Caco-2 (cell line): ENCODE data around the gene PSEN1. TPM values are rescaled to one million over a fixed set of nuclear protein-coding genes. Genes with fewer than 3 reads are reported as not detected.

Source experiments
- BruUV-seq: library from RNA; stranded (reverse); fragments of 400-500 nt; replicated peaks from 2 replicates; lab custom pipeline; 2021; lab: Mats Ljungman, UMichigan
- CTCF ChIA-PET: fragments of 300-600 bp; sonication (Branson Sonifier 250); formaldehyde crosslinking; loops from one replicate; lab custom pipeline; 2022; ENCODE audit warnings: antibody characterized with exemption; lab: Charles Lee
- POLR2A ChIA-PET: fragments of 300-600 bp; sonication (Branson Sonifier 250); formaldehyde crosslinking; loops from one replicate; lab custom pipeline; 2022; ENCODE audit warnings: antibody characterized with exemption; lab: Charles Lee
- DNase-seq, 2 experiments: peaks; one replicate each; pipeline versions ENCODE4 v3.0.0 to v3.0.0-alpha.2; 2020 to 2022
- H3K27me3 ChIP-seq: replicated peaks from 2 replicates; pipeline ENCODE4 v1.6.0; 2011; ENCODE audit warnings: low read length; ENCODE audit not compliant: control insufficient read depth, insufficient read depth
- H3K36me3 ChIP-seq: 2 replicates; pipeline ENCODE4 v1.5.1; 2011; ENCODE audit warnings: low read length; ENCODE audit not compliant: control insufficient read depth, insufficient read depth
- H3K4me1 ChIP-seq: fragments of 250-450 bp; sonication (Bioruptor Pico); 2 replicates; pipeline ENCODE4 v1.5.1; 2020; ENCODE audit warnings: mild to moderate bottlenecking
- H3K4me3 ChIP-seq: 2 replicates; pipeline ENCODE4 v1.5.1; 2011; ENCODE audit warnings: low read depth, mild to moderate bottlenecking, control low read depth, low read length
- H3K9me3 ChIP-seq: fragments of 250-450 bp; sonication (Bioruptor Pico); 2 replicates; pipeline ENCODE4 v1.5.1; 2020; ENCODE audit warnings: mild to moderate bottlenecking, moderate library complexity
- H3K27ac Mint-ChIP-seq: one replicate; pipeline ENCODE4 v1.8.0; 2022; ENCODE audit warnings: mixed read lengths; ENCODE audit not compliant: unreplicated experiment
- H3K27me3 Mint-ChIP-seq: one replicate; pipeline ENCODE4 v1.8.0; 2022; ENCODE audit warnings: mixed read lengths; ENCODE audit not compliant: insufficient read depth, unreplicated experiment
- H3K36me3 Mint-ChIP-seq: one replicate; pipeline ENCODE4 v1.8.0; 2022; ENCODE audit warnings: mild to moderate bottlenecking, mixed read lengths; ENCODE audit not compliant: insufficient read depth, unreplicated experiment
- H3K4me1 Mint-ChIP-seq: one replicate; pipeline ENCODE4 v1.8.0; 2022; ENCODE audit warnings: low read depth, mixed read lengths; ENCODE audit not compliant: unreplicated experiment
- H3K4me3 Mint-ChIP-seq: one replicate; pipeline ENCODE4 v1.8.0; 2022; ENCODE audit warnings: mild to moderate bottlenecking, moderate library complexity, mixed read lengths; ENCODE audit not compliant: unreplicated experiment
- H3K9me3 Mint-ChIP-seq: one replicate; pipeline ENCODE4 v1.8.0; 2022; ENCODE audit warnings: mixed read lengths; ENCODE audit not compliant: unreplicated experiment
- intact Hi-C: fragments of 100-400 bp; cut with micrococcal nuclease; formaldehyde crosslinking; loops from one replicate; pipeline ENCODE4 v1.10.0; 2022; ENCODE audit not compliant: unreplicated experiment
- total RNA-seq: library from RNA; stranded (reverse); gene quantifications from 2 replicates; pipeline ENCODE4 v1.2.3, GENCODE V29; 2022
- TF ChIP-seq, protein P1 (sequence below), 2 experiments: fragments of 200-600 bp in 1 of 2; IDR thresholded peaks; 1 replicate in 1 of 2; 2 replicates in 1 of 2; pipeline versions ENCODE4 v1.5.1 to v1.8.0; 2011 to 2022; ENCODE audit warnings: antibody characterized with exemption in 1 of 2, control low read depth in 1 of 2, inconsistent platforms in 1 of 2, low read depth in 1 of 2, low read length in 1 of 2, mild to moderate bottlenecking in 1 of 2, moderate library complexity in 1 of 2; ENCODE audit not compliant: insufficient read depth in 1 of 2, severe bottlenecking in 1 of 2, unreplicated experiment in 1 of 2

Gene PSEN1
- total RNA-seq, 1 experiment from 2014 or later = 74.8 TPM

DNA sequence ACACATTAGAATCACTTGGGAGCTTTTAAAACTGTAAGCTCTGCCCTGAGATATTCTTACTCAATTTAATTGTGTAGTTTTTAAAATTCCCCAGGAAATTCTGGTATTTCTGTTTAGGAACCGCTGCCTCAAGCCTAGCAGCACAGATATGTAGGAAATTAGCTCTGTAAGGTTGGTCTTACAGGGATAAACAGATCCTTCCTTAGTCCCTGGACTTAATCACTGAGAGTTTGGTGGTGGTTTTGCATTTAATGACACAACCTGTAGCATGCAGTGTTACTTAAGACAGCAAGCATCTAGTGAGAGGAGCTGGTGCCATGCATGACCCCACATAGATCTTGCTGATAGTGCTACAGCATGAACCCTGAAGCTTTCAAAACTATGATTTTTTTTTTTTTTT lies 81.1 kb downstream of the PSEN1 start:
- Mint-ChIP-seq H3K36me3 (peaks cover 63% of the 10 kb centered on the region), H3K4me3 (no peak overlapping the region), H3K4me1 (no peaks in the 10 kb centered on the region), H3K27ac (no peak overlapping the region), H3K27me3 (no peaks in the 10 kb centered on the region), H3K9me3 (no peaks in the 10 kb centered on the region)
- Histone ChIP-seq H3K4me3 (no peak overlapping the region), H3K4me1 (no peaks in the 10 kb centered on the region), H3K9me3 (no peaks in the 10 kb centered on the region), H3K27me3 (no peaks in the 10 kb centered on the region), H3K36me3 (no peaks in the 10 kb centered on the region; the same call in 1 of the 2 replicates)
- ChIA-PET CTCF (no interaction called here), POLR2A (no interaction called here)
- TF ChIP-seq, protein P1, sequence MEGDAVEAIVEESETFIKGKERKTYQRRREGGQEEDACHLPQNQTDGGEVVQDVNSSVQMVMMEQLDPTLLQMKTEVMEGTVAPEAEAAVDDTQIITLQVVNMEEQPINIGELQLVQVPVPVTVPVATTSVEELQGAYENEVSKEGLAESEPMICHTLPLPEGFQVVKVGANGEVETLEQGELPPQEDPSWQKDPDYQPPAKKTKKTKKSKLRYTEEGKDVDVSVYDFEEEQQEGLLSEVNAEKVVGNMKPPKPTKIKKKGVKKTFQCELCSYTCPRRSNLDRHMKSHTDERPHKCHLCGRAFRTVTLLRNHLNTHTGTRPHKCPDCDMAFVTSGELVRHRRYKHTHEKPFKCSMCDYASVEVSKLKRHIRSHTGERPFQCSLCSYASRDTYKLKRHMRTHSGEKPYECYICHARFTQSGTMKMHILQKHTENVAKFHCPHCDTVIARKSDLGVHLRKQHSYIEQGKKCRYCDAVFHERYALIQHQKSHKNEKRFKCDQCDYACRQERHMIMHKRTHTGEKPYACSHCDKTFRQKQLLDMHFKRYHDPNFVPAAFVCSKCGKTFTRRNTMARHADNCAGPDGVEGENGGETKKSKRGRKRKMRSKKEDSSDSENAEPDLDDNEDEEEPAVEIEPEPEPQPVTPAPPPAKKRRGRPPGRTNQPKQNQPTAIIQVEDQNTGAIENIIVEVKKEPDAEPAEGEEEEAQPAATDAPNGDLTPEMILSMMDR (IDR thresholded peaks at IDR 0.05; ENCODE audit: insufficient read depth in 1 of 2, low read depth in 1 of 2, low read length in 1 of 2, severe bottlenecking in 1 of 2, unreplicated experiment in 1 of 2) = no peak
- DNase-seq = no peak
- no TSS peak for BruUV-seq
- intact Hi-C loops = no loop called here

GRCh38 chr14:73220061-73220460 lies 83.8 kb downstream of the PSEN1 start:
- DNase-seq = no peak
- peaks cover 62% of the 10 kb centered on the region for H3K36me3 Mint-ChIP-seq
- H3K4me3 Mint-ChIP-seq = no peak overlapping the region
- ChIA-PET CTCF (no interaction called here), POLR2A (no interaction called here)
- H3K9me3 Mint-ChIP-seq = no peaks in the 10 kb centered on the region
- Histone ChIP-seq H3K4me3 (no peak overlapping the region), H3K9me3 (no peaks in the 10 kb centered on the region), H3K27me3 (no peaks in the 10 kb centered on the region), H3K4me1 (no peaks in the 10 kb centered on the region), H3K36me3 (no peaks in the 10 kb centered on the region; the same call in 1 of the 2 replicates)
- no peaks in the 10 kb centered on the region for H3K27me3 Mint-ChIP-seq
- intact Hi-C loops = no loop called here
- no peak overlapping the region for H3K27ac Mint-ChIP-seq
- no TSS peak for BruUV-seq
- no peaks in the 10 kb centered on the region for H3K4me1 Mint-ChIP-seq
- TF ChIP-seq, protein P1 (IDR thresholded peaks at IDR 0.05; ENCODE audit: insufficient read depth in 1 of 2, low read depth in 1 of 2, low read length in 1 of 2, severe bottlenecking in 1 of 2, unreplicated experiment in 1 of 2) = no peak

DNA sequence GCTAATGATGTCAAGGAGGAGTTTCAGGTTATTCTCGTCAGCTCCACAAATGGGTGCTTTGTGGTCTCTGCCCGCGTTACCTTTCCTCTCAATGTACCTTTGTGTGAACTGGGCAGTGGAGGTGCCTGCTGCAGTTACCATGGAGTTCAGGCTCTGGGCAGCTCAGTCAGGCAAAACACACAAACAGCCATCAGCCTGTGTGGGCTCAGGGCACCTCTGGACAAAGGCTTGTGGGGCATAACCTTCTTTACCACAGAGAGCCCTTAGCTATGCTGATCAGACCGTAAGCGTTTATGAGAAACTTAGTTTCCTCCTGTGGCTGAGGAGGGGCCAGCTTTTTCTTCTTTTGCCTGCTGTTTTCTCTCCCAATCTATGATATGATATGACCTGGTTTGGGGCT lies 84.3 kb downstream of the PSEN1 start:
- H3K4me1 ChIP-seq = no peaks in the 10 kb centered on the region
- no peaks in the 10 kb centered on the region; the same call in 1 of the 2 replicates for H3K36me3 ChIP-seq
- TF ChIP-seq, protein P1 (IDR thresholded peaks at IDR 0.05; ENCODE audit: insufficient read depth in 1 of 2, low read depth in 1 of 2, low read length in 1 of 2, severe bottlenecking in 1 of 2, unreplicated experiment in 1 of 2) = no peak
- no peaks in the 10 kb centered on the region for H3K9me3 ChIP-seq
- Mint-ChIP-seq H3K4me1 (no peaks in the 10 kb centered on the region), H3K9me3 (no peaks in the 10 kb centered on the region), H3K36me3 (peaks cover 56% of the 10 kb centered on the region), H3K4me3 (no peak overlapping the region), H3K27me3 (no peaks in the 10 kb centered on the region), H3K27ac (no peak overlapping the region)
- no peak for DNase-seq
- intact Hi-C loops = no loop called here
- H3K4me3 ChIP-seq = no peak overlapping the region
- H3K27me3 ChIP-seq = no peaks in the 10 kb centered on the region
- BruUV-seq = no TSS peak
- ChIA-PET POLR2A (no interaction called here), CTCF (no interaction called here)
